Activated CD4-positive, alpha-beta T cell treated with anti-CD3 and anti-CD28 coated beads for 4 hours (primary cell): ENCODE data around the gene CCDC117.

Experiments
- DNase-seq, 2 donors: peaks; one replicate each; pipeline ENCODE4 v3.0.0-alpha.2; 2020

CCDC117 gene

GRCh38 chr22:28769394-28770085, 3.0 kb upstream of the CCDC117 start:
- DNase-seq, result no peak

DNA sequence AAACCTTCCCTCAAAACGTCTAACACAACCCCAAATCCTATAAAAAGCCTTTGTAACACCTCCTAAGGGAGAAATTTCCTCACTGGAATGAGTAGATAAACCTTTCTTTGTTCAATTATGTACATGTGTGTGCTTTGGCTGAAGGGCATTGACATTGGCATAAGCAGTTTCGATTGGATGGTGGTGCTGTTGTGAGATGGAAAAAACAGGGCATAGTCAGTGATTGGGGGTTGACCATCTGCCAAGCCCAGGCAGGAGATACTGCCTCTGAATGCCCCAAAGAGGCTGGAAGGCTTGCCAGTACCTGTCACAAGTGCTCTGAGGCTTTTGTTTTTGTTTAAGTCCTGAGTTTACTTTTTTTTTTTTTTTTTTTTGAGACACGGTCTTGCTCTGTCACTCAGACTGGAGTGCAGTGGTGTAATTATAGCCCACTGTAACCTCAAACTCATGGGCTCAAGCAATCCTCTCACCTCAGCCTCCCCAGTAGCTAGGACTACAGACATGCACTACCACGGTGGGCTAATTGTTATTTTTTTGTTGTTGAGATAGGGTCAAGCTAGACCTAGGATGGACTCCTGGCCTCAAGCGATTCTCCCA, 1.2 kb upstream of the CCDC117 start:
- DNase-seq, result no peak

- DNase-seq, result no peak
Measured at GRCh38 chr22:28773461-28773867, 969 bp downstream of the CCDC117 start.

GRCh38 chr22:28774378-28774777, 1.9 kb downstream of the CCDC117 start:
- no peak for DNase-seq

DNA sequence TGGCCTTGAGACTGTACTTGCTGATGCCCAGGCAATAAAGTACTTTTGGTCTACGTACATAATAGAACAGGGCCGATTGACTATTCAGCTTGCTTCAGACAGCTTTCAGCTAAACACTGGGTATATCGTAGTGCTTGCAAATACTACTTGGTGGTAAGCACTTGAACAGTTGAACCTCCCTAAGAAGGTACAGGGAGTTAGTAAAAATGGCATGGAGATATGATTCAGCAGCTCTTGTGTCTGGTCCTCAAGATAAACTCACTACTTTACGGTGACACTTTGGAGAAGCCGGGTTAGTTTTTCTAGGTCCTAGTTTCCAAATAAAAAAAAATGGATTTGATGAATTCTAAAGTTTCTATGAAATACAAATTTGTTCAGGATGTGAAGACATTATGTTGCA, 7.3 kb downstream of the CCDC117 start:
- DNase-seq, result no peak

DNA sequence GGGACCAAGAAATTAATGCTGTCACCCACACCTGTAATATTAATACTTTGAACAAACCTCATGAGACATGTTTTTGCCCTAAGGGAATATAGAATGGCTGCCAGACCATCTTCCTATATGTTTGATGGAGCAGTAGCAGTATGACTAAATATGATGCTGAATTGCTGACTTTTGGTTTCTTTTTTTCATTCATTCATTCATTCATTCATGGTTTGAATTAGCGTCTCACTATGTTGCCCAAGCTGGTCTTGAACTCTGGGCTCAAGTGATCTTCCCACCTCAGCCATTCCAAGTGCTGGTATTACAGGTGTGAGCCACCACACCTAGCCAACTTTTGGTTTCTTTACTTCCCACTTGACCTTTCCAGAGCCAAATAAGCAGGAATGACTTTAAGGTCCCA, 7.8 kb downstream of the CCDC117 start:
- DNase-seq, result no peak

- DNase-seq, result no peak
Measured at GRCh38 chr22:28783786-28784671, 11.5 kb downstream of the CCDC117 start.

DNA sequence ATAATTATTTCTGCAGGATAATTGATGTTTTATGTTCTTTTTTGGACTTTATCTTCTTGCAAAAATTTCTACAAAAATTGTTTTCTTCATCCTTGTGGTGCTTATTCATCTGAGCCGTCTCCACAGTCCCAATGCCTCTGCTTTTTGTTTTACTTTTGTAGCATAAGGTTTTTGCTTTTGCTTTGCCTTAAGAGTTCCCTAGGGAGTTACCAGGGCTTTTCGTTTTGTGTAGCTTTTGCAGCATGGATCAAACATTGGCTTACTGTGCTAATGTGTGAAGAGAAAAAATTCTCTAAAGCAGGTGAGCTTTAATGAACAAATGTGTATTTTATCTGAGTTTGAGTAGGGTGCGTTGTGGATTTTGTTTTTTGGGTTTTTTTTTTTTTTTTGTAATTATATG, 16.1 kb downstream of the CCDC117 start:
- DNase-seq, result no peak

DNA sequence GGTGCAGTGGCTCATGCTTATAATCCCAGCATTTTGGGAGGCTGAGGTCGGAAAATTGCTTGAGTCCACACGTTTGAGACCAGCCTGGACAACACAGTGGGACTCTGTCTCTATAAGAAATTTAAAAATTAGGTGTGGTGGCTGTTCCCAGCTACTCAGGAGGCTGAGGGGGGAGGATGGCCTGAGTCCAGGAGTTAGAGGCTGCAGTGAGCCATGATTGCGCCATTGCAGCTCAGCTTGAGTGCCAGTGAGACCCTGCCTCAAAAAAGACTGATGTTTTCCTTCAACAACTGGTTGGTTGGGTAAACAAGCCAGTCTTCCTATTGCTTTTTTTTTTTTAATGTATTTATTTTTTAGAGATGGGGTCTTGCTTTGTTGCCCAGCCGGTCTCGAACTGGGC, 18.6 kb downstream of the CCDC117 start:
- no peak for DNase-seq

DNA sequence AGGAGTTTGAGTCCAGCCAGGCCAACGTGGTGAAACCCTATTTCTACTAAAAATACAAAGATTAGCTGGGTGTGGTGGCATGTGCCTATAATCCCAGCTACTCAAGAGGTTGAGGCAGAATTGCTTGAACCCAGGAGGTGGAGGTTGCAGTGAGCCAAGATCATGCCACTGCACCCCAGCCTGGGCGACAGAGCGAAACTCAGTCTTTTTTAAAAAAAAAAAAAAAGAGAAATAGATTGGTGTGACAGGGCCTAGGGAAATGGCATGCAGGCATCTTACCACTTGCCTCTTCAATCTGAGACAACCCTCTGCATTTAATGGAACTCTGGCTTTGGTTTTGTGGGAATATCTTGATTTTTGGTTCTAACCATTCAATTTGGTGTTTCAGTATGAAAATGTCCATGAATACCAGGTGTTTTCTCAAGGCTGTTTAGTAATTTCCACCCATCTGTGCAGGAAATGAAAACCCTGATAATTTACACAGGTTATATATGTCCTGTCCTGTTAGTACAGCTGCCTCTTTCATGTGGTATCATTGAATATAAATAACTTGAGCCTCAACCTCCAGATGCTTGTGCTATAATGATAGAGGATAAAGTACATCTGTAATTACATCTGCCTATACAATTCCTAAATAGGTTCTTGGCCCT, 19.5 kb downstream of the CCDC117 start:
- no peak for DNase-seq

- DNase-seq, result peak in 1 of 2 donors; percentile 5
Measured at GRCh38 chr22:28792491-28793383, 20.2 kb downstream of the CCDC117 start.

- DNase-seq, result no peak
Measured at GRCh38 chr22:28793976-28794584, 21.6 kb downstream of the CCDC117 start.

DNA sequence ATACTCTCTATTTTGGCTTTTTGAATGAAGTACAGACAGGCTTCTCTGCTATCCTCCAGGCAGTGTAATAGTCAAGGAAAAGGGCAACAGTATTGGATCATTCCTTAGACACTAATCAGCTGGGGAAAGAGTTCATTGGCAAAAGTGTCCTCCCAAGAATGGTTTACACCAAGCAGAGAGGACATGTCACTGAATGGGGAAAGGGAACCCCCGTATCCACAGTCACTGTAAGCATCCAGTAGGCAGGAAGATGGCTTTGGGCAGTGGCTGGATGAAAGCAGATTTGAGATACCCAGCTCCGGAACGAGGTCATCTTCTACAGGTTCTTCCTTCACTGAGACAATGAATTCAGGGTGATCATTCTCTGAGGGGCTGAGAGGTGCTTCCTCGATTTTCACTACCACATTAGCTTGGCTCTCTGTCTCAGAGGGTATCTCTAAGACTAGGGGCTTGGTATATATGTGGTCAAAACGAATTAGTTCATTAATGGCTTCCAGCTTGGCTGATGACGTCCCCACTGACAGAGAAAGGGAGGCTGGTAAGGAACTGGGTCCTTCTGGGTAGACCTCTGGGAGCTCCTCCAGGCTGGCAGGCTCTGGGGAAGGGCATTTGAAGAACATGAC, 22.7 kb downstream of the CCDC117 start:
- no peak for DNase-seq

GRCh38 chr22:28795932-28796856, 23.7 kb downstream of the CCDC117 start:
- DNase-seq, result no peak

GRCh38 chr22:28798810-28799605, 26.5 kb downstream of the CCDC117 start:
- DNase-seq, result peak; percentile 32 to 37

DNA sequence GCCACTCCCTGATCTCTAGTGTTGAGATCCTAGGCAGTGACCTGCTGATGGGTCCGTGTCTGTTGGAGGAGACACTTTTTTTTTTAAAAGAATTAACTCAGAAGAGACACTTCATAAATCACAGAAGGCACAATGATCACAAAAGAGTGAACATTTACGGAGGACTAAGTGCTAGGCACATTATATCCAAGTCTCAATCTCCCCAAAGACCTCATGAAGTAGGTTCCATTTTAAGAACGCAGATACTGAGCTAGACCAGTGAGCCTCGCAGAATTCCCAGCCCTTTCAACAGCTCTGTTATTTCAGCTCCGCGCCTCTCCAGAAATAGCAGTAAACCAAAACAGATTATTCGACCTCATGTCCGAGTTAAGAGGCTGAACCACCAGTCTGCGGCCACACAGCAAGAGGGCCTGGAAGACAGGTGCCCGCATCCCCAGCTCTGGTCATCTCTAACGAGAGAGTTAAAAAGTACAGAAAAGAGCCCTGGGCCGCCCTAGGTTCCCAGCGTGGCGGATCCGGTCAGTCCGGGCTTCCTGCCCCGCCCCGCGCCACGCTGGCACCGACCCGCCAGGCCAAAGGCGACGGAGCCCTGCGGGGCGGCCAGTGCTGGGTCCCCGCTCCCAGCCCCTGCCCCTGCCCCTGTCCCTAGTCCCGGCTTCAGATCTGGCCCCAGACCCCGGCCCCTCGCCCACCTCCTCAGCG, 27.3 kb downstream of the CCDC117 start:
- DNase-seq, result peak in 1 of 2 donors; percentile 40

DNA sequence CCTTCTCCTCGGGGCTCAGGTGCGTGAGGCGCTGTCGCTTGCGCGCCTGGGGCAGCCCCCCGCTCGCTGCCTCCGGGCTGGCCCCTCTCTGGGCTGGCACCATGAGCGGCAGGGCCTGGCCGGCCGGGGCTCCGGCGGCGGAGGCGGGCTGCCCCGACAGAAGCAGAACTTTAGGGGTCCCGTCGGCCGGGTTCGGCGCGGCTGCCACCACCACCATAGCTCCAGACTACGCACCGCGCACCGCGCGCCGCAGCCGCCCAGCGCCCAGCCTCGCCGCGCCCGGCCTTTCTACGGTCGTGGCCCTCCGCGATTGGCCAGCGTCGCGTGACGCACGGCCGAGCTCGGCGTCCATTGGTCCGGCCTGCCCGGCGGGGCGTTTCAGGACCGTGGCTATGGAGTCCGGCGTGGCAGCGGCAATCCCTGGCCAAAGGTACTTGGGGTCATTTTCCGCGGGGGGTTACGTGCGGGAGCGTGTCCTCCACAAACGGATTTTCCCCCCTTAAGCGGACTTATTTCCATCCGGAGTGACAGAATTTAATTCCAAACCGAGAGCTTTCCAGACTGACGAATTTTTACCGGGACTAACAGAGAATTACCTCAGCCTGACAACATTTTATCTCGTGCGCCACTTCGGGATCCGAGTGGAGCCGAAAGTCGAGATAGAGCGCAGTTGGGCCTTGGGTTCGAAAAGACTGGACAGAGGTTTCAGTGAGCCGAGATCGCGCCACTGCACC, 28.0 kb downstream of the CCDC117 start, which contains the start of gene XBP1:
Gene XBP1, minus strand, starts transcription at position 262 of the 734 bp plus-strand sequence.
- peak; percentile 85 to 86 for DNase-seq
